Measurements from ENCODE around the gene ATP5PD.

ATP5PD gene

GRCh38 chr17:75046407-75047289 is at the start of gene ATP5PD, which contains the start of gene KCTD2:
Gene ATP5PD (minus strand): TSS chr17:75046969. CDS start chr17:75042650, 4,319 bp downstream.
Gene KCTD2 (plus strand): TSS chr17:75047225. CDS start chr17:75047251, 26 bp downstream.
- DNase-seq: peak; percentile 98 to 99 (median 98)

- DNase-seq: peak; percentile 92 to 95 (median 95)
Measured at GRCh38 chr17:75096082-75096625, 49.4 kb upstream of the ATP5PD start.

GRCh38 chr17:75094871-75095399 is 48.2 kb upstream of the ATP5PD start:
- DNase-seq: no peak

GRCh38 chr17:75093548-75094158 is 46.9 kb upstream of the ATP5PD start:
- DNase-seq: no peak

- DNase-seq: no peak
Measured at GRCh38 chr17:75091855-75092327, 45.1 kb upstream of the ATP5PD start.

GRCh38 chr17:75090871-75091854 is 44.4 kb upstream of the ATP5PD start:
- no peak for DNase-seq

GRCh38 chr17:75088465-75089417 is 42.0 kb upstream of the ATP5PD start:
- peak; percentile 74 to 83 (median 79) for DNase-seq

- DNase-seq: peak; percentile 78 to 87 (median 86)
Measured at GRCh38 chr17:75087558-75088453, 41.0 kb upstream of the ATP5PD start, which contains the start of gene SLC16A5. Gene SLC16A5 (plus strand): TSS chr17:75087954. CDS start chr17:75093637, 5,683 bp downstream.

- no peak for DNase-seq
Measured at GRCh38 chr17:75087182-75087557, 40.4 kb upstream of the ATP5PD start.

- DNase-seq: no peak
Measured at GRCh38 chr17:75086496-75087181, 39.9 kb upstream of the ATP5PD start.

GRCh38 chr17:75084039-75084660 is 37.4 kb upstream of the ATP5PD start:
- DNase-seq: no peak

- DNase-seq: no peak
Measured at GRCh38 chr17:75082683-75083082, 35.9 kb upstream of the ATP5PD start.

GRCh38 chr17:75081611-75082540 is 35.1 kb upstream of the ATP5PD start:
- no peak for DNase-seq

- DNase-seq: no peak
Measured at GRCh38 chr17:75079023-75079373, 32.2 kb upstream of the ATP5PD start.

GRCh38 chr17:75078284-75079022 is 31.7 kb upstream of the ATP5PD start:
- peak; percentile 71 to 79 (median 71) for DNase-seq

GRCh38 chr17:75077496-75078283 is 30.9 kb upstream of the ATP5PD start:
- DNase-seq: peak; percentile 66 to 83 (median 77)

All from suppressor macrophage treated with lipopolysaccharide for 1 hour (primary cell).